Activated CD4-positive, alpha-beta T cell treated with anti-CD3 and anti-CD28 coated beads, Interleukin-2, Interleukin-4, amounts not matched to agents 100 ng/mL and 50 ng/mL, durations not matched to agents 16 hours and 8 hours (primary cell): ENCODE measurements around the gene MYOC.
"Not testable (repeated sequence)": the region's sequence is repeated elsewhere in the genome, so short reads cannot be mapped to it uniquely, and the experiment has no call there.

ENCODE experiments used
- DNase-seq: peaks from one replicate; pipeline ENCODE4 v3.0.0-alpha.2; 2020; ENCODE audit warnings: low spot score

MYOC gene

DNA sequence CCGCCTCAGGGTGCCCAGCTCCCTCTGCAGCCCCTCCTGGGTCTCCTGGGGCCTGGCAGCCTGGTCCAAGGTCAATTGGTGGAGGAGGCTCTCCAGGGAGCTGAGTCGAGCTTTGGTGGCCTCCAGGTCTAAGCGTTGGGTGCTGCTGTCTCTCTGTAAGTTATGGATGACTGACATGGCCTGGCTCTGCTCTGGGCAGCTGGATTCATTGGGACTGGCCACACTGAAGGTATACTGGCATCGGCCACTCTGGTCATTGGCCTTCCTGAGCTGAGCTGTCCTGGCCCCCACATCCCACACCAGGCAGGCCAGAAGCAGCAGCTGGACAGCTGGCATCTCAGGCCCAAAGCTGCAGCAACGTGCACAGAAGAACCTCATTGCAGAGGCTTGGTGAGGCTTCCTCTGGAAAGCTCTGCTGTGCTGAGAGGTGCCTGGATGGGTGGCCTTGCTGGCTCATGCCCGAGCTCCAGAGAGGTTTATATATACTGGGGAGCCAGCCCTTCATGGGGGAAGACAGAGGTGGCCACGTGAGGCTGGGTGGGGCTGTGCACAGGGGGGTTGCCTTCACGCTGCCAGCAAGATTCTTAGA is at the start of gene MYOC:
Gene MYOC (minus strand): TSS at position 455 of the 589 bp plus-strand sequence. CDS start 77 bp downstream, at position 378.
- no peak for DNase-seq

DNA sequence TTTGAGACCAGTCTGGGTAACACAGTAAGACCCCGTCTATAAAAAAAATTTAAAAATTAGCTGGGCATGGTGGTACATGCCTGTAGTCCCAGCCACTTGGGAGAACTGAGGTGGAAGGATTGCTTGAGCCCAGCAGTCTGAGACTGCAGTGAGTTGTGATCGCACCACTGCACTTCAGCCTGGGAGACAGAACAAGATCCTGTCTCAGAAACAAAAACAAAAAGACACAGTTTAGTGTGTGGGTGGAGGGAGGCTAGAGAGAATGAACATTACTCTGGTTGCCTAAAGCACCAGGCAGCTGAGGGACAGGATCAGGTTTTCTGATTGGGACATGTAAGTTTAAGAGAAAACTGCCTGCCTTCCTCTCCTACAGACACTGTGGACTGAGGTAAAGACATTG is 47.0 kb upstream of the MYOC start:
- DNase-seq = no peak

DNA sequence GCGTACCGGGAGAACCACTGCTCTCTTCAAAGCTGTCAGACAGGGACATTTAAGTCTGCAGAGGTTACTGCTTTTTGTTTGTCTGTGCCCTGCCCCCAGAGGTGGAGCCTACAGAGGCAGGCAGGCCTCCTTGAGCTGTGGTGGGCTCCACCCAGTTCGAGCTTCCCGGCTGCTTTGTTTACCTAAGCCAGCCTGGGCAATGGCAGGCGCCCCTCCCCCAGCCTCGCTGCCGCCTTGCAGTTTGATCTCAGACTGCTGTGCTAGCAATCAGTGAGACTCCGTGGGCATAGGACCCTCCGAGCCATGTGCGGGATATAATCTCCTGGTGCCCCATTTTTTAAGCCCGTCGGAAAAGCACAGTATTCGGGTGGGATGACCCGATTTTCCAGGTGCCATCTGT is 43.3 kb upstream of the MYOC start:
- not testable (repeated sequence) for DNase-seq

DNA sequence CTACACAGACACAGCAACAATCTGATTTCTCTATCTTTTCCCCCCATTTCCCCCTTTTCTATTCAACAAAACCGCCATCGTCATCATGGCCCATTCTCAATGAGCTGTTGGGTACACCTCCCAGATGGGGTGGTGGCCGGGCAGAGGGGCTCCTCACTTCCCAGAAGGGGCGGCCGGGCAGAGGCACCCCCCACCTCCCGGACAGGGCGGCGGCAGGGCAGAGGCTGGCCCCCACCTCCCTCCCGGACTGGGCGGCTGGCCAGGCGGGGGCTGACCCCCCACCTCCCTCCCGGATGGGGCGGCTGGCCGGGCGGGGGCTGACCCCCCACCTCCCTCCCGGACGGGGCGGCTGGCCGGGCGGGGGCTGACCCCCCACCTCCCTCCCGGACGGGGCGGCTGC is 41.1 kb upstream of the MYOC start:
- not testable (repeated sequence) for DNase-seq

DNA sequence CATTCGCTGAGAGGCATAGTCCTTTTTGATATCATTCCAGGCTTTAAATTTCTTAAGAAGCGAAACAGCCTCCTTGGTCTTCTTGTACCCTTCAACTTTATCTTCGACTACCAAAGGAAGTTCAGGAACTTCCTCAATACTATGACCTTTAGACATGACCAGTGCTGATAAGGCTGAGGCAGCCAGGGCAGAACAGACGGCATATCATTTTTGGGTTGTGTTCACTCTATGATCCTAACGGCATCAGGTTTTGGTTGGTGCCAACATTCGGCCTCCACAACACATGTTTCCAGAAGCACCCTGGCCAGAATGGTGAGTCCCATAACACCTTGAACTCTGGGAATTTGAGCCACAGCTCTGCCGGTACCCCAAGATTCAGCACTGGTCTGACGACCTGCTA is 31.4 kb upstream of the MYOC start:
- DNase-seq = no peak

DNA sequence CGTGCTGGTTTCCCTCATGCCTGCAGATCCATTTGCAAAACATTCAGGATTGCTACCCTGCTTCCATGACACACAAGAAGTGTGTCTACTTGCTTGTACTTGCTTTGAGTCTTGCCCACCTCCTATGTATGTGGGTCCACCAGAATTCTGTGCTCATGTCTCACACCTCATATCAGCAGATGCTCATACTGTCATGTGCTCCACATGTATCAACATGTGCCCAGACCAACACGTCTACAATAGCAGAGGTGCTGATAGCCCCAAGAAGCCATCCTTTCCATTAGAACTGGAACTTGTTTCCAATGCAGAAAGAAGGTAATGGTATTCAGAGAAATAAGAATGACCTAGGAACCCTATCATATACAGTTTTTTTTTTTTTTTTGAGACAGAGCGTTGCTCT is 27.9 kb upstream of the MYOC start:
- DNase-seq = no peak

DNA sequence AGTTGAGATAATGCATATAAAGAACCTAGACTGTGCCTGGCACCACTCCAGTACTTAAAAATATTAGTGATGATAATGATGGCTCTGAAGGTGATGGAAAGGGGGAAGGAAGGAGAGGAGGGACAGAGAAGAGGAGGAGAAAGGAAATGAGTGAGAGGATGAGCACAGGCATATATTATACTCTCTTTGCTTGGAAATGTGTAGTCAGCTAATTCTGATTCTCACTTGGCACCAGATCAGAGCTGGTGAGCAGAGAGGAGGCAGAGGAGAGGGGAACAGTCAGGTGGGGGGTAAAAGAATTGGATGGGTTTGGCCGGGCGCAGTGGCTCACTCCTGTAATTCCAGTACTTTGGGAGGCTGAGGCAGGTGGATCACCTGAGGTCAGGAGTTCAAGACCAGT is 24.3 kb upstream of the MYOC start:
- no peak for DNase-seq

DNA sequence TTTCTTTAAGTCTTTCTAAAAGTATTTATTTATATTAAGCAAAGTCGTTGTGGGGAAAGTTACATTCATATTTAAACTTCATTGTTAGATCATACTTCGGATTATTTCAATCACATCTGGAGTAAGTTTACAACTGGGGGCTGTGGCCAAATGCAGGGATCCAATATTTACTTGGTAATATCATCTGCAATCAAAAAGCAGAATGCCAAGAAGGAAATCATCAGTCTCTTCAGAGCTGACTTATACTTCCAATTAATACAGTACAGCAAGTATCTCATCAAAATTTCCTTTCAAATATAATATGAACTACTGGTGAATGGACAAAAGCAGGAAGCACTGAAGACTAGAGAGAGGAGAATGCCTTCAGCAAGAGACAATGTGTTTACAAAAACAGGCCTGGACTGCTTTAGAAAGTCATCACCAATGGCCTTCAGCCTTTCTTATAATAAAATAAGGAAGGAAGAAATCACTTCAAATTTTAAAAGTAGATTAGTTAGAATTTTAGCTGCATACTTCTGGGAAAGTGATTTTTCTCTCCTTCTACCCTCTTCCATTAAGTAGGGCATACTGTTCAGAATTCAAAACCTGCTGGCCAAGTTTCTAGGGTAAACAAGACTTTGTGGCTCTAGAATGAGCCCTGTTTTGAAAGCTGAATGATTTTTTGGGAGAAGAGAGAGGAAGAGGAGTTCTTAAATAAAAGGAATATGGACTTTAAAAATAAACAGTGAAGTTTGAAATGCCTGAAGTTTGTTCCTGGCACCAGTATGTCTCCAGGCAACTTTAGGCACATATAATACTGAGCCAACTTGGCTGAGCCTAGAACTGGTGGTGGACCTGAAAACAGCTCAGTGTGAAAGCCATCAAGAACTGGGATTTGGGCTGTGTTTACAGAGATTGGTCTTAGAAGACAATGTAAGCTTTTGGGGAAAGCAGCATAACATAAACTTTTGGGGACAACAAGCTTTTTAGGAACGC is 22.2 kb upstream of the MYOC start:
- no peak for DNase-seq

DNA sequence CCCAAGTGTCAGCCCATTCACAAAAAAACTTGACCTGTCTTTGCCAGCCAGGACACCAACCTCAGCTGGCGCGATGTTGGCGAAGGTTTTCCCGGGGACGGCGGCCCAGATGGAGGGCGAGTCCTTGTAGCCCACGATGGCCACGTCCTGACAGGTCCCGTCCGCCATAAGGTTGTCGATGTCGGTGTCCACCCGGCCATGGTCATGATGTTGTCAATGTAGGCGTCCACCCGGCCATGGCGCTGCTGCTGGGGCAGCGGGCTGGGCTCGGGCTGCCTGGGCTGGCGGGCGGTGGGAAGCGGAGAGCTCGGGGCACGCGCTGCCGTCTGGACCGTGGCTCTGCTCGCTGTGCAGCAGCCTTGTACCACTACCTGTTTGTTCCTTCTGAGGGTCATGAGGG is 18.3 kb upstream of the MYOC start:
- no peak for DNase-seq

DNA sequence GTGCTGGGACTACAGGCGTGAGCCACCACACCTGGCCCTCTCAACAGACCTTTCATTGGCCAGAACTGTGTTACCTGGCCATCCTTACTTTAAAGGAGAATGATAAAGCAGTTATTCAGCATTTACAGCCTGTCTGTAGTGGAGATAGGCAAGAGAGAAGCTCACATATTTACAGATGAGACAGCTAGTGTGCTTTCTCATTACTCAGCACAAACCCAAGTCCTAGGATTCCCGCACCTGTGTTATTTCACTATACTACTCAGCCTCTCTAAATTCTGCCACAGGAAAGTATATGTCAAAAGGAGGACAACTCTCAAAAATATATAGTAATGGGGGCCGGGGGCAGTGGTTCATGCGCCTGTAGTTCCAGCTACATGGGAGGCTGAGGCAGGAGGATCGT is 15.9 kb upstream of the MYOC start:
- no peak for DNase-seq

DNA sequence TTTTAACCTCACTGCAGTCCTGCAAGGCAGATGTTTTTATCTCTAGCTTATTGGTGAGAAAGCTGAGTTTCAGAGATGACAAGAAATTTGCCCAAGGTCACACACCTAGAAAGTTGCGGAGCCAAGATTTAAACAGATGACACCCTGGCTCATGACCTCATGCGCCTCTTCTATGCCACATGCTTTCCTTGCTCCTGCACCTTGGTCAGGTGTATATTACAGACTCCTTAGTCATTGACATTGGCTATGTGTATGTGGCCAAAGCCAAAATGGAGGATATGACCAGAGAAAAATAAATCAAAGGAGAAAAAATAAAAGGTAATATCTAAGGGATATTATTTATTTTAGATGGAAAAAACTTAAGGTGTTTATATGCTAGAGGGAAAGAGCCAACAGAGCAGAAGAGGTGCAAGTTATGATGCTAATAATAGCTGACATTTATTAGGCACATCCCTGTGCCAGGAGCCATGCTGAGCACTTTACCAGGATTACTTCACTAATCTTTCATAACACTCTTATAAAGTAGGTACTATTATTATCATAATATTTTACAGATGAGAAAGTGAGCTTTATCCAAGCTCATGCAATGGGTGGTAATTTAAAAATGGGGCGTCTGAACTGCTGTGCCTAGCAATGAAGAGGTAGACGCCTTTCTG is 13.8 kb upstream of the MYOC start:
- no peak for DNase-seq

DNA sequence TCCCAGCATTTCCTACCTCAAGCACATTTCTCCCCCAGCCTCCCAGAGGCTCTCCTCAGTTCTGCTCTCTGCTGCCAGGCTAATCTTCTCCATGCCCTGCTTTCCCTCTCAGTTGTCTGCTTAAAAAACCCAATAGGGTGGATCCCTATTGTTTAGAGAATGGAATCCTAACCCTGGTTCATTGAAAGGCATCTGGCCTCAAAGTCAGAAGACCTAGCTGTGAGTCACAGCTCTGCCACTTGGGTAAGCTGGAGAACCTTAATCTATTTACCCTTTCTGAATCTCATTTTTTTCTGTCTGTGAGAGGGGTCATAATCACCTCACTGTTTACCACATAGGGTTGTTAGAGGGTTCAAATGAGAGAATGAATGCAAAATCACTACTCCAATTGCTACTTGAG is 12.5 kb upstream of the MYOC start:
- DNase-seq = no peak

DNA sequence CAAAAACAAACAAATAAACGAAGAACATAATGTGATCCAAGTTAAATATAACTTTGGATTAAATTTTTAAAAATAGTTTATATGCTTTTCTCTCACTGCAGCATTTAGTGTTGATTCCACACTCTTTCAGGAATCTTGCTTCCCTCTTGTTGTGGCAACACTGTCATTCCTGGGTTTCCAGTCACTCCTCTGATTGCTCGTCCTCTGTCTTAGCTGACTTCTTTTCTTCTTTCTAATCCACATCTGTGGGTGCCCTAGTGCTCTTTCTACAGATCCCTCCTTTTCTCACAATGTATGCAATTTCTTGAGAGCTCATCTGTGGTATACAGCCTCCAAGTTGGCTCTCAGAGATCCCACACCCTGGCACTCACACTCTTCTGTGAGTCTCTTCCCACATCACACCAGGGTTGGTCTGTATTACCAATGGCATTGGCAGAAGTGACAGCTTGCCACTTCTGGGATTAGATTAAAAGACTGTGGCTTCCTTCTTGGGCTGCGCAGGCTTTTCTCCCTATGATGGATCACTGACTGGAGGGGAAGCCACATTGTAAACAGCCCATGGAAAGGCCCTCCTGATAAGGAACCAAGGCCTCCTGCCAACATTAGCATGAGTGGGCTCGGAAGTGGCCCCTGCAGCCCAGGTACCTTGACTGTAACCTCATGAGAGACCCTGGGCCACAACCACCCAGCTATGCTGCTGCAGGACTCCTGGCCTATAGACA is 11.5 kb upstream of the MYOC start:
- DNase-seq = no peak

DNA sequence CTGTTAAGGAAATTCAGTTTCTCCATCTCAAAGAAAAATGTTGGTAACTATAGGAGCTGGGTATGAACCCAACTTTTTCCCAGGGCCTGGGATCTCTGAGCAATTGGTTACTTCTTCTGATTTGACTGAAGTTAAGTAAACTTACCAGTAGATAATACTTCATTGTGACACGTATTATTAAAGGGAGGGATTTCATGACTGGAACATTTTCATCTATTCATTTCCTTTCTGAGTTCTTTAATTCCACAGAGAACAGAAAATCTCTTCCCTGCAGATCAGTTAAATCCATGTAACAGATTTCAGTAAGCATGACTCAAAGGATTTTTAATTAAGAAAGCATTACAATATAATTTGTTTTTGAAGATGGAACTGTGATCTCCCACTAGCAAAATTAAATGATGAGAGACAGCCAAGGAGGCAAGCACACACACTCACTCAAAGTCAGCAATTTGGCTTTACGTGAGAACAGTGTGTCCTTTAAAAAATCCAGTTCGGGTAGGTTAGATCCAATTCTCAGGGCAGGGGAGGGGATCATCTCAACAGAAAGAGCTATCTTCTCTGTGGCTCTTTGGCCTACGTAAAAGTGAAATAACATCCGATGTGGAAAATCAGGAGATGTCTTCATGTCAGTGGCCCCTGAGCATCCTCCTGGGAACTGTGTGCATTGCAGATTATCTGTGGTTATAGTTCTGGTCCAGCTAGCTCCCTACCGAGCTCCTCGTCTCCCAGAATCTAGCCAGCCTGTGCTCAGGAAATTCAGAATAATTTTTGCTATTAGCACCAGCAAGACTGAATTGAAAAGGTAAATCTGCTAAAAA is 10.8 kb upstream of the MYOC start:
- DNase-seq = no peak

DNA sequence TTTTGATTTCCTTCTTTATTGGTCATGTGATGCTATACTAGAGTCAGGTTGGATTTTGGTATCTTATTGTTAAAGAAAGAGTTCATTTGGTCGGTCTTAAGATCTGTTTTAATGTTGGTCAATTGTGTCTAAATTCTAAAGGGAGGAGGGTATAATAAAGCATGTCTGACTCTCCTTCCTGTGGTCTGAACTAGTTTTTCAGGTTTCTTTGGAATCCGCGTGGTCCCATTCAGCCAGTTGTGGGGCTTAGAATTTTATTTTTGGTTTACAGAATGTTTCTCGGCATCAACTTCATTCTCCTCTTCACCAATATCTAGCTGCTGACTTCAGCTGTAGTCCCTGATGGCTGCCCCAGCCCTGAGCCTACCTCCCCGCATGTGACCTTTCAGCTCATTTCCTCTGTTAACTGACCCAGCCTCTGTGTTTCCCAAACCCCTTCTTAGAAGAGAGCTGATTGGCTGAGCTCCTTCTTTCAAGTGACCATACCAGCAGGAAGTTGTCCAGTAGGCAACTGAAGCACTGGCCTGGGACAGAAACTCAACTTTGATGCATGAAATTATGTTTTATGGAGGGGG is 8.7 kb upstream of the MYOC start:
- DNase-seq = no peak

DNA sequence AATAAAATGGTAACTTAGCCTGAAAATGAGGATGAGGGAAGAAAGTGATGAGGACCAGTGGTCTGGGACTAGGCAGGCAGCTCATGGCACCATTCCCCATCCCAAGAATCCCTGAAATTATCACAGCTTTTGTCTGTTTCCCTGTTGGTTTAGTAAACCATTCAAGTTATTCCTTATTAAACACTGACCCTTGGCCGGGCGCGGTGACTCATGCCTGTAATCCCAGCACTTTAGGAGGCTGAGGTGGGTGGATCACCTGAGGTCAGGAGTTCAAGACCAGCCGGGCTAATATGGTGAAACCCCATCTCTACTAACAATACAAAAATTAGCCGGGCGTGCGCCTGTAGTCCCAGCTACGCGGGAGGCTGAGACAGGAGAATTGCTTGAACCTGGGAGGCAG is 3.7 kb upstream of the MYOC start:
- not testable (repeated sequence) for DNase-seq

DNA sequence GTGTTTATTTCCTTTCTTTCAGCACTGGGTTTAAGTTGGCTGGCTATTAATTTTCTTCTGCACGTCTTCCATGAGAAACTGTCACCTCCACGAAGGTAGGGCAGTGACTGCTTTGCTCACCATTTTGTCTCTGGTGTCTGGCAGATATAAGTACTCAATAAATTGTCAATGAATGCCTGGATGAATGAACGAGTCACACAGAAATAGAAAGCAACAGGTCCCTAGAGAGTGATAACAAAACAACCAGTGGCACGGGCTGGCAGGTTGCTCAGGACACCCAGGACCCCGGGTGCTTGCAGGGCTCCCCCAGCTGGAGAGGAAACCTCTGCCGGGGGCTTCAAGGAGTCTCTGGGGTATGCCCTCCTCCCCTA is 3.2 kb upstream of the MYOC start:
- DNase-seq = no peak

DNA sequence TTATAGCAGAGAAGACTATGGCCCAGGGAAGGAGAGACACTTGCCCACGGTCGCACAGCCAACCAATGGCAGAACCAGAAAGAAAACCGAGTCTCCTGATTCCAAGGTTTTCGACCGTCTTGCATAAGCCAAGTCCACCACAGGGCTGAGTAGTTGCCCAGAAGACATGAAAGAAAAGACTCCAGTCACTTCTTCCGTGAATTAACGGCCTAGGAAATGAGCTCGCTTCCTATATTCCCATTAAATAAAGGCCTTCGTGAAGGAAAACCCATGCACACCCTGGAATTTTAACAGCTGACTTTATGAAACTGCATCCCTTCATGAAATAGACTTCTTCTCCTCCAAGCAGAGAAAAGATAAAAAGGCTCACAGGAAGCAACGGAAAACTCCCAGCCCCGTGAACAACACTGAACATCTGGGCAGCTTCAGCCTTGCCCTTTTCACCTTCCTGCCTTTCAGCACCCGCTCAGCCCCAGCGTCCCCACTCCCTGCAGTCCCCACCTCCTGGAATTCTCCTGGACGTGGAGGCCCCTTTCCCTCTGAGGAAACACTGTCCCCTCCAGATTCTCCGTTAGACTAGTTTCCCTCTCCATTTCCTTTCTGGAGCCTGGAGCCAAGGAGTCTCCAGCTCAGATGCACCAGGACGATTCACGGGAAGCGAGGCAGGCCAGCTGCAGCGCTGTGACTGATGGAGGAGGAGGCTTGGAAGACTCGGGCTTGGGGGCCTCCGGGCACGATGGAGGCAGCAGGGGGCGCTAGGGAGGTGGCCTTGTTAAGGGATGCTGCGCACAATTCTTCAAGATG is 2.7 kb upstream of the MYOC start:
- peak; percentile 67 for DNase-seq

DNA sequence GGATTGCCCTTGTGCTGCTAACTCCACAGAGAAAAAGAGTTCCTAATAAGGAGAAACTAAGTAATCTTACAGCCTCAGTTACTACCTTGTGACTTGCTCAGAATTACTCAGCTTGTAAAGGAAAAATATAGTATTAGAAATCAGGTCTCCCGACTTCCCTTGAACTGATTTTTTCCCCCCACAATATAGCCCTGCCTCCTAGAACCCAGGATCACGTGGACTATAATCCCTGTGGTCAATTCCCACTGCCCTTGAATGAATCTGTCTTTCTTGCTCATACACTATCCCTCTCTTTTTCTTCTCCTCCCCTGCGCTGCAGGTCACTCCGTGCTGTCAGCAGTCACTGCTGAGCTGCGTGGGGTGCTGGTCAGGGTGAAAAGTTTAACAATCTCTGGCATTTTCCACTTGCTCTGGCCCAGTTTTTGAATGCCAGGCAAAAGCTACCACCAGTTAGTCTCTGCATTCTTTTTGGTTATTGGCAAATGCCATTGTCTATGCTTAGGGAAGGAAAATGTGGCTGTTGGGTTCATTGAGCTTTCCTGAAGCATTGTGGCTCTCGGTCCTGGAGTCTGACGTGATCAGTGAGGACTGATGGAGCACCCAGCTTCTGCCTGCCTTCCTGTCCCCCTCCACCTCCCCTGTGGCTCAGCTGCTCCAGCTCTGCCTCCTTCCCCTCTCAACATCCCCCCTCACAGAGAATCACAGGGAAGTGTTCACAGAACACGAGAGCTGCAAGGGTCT is 1.9 kb upstream of the MYOC start:
- no peak for DNase-seq

DNA sequence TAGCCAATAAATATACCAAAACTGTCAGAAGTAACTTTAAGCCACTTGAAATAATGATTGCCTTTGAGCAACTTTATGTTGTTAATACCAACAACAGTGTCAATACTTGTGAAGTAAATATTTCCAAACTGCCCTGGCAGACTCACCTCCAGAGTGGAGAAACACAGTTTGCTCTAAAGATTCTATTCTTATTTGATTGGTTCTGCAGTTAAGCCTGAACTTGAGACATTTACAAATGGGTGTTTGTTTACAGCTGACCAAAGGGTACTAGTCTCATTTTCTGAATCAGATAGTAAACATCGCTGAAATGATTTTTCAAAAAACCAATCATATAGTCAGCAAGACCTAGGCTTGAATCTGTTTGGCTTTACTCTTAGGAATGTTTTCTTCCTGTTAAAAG is 1.3 kb upstream of the MYOC start:
- no peak for DNase-seq
